GM12872 (cell line): Measurements from ENCODE around the gene FER1L5.

Experiments
- TF ChIP-seq, protein P1 (sequence below): IDR thresholded peaks from 3 replicates; pipeline ENCODE4 v1.5.1; 2011; ENCODE audit warnings: low read depth, mild to moderate bottlenecking, low read length, moderate library complexity; ENCODE audit not compliant: insufficient read depth

FER1L5 gene

DNA sequence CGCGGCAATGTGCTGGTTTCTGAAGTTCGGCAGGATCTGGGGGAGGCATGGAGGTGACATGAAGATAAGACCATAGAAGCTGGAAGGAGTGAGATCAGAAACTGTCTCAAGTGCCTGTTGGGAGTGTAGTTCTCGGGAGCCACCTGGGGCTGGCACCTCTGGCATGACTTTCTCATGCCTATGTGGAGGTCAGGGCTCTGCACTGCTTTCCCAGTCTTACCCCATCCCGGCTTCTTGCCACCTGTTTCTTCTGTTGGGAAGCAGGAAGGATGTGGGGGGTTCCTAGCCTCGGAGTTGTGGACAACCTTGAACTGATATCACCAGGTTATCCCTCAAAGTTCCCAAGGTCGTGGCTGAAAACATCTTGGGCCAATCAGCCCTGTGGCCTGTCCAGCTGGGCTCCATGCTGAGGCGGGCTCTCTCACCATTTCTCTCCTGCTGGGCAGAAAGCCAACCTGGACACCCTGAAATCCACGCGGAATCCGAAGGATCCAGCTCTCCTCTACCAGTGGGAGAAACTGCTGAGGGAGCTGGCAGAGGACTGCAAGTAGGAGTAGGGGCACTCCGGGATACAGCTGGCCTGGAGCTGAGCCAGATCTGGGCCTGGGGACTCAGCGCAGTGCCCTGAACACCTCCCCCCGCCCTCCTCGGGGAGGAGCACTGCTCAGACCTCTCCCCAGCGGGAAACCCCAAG lies 42.5 kb downstream of the FER1L5 start:
- TF ChIP-seq, protein P1, sequence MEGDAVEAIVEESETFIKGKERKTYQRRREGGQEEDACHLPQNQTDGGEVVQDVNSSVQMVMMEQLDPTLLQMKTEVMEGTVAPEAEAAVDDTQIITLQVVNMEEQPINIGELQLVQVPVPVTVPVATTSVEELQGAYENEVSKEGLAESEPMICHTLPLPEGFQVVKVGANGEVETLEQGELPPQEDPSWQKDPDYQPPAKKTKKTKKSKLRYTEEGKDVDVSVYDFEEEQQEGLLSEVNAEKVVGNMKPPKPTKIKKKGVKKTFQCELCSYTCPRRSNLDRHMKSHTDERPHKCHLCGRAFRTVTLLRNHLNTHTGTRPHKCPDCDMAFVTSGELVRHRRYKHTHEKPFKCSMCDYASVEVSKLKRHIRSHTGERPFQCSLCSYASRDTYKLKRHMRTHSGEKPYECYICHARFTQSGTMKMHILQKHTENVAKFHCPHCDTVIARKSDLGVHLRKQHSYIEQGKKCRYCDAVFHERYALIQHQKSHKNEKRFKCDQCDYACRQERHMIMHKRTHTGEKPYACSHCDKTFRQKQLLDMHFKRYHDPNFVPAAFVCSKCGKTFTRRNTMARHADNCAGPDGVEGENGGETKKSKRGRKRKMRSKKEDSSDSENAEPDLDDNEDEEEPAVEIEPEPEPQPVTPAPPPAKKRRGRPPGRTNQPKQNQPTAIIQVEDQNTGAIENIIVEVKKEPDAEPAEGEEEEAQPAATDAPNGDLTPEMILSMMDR, result no peak

DNA sequence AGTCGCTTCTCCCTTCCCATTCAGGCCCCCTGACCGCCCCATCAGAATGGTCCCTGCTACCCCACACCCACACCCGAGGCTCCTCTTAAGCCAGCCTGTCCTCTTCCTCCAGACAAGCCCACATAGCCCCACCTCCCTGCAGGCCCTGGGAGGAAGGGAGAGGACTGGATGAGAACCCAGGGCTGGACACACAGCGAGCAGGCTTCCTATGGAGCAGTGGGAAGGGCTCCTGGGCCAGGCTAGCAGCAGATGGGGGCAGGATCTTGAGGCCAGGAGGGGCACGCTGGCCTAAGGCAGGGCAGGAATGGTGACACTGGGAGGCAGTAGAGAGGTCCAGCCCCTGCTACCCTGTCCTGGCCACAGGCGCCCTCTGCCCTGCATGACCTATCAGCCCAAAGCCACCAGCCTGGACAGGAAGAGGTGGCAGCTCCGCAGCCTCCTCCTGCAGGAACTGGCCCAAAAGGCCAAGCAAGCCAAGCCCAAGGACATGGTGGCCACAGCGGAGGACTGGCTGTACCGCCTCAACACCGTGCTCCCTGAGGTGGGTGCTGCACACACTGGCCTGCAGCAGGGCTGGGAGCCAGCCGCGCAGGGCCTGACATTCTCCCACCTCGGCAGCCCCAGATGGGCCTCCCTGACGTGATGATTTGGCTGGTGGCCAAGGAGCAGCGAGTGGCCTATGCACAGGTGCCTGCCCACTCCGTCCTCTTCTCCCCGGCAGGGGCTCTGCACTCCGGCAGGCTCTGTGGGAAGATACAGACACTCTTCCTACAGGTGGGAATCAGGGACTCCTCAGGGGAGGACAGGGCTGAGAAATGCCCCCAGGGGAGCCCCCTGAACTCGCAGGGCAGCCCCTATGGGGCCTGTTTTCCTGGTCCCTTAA lies 43.3 kb downstream of the FER1L5 start:
- TF ChIP-seq, protein P1, result no peak

DNA sequence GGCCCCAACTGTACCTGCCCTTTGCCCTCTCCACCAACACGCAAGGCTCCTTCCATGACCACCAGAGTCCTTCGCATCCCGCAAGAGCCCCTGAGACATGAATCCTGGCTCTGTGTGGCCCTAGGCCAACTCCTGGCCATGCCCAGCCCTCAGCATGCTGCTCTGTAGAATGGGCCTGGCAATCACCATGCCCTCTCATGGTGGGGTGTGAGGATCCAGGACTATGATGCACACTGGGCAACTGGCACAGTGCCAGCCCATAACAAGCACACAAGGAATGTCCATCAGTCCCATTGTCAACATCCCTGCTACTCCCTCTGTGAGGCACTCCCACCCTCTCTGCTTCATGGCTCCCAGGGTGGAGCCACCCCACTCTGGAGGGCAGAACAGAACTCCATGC lies 44.7 kb downstream of the FER1L5 start:
- TF ChIP-seq, protein P1, result no peak

DNA sequence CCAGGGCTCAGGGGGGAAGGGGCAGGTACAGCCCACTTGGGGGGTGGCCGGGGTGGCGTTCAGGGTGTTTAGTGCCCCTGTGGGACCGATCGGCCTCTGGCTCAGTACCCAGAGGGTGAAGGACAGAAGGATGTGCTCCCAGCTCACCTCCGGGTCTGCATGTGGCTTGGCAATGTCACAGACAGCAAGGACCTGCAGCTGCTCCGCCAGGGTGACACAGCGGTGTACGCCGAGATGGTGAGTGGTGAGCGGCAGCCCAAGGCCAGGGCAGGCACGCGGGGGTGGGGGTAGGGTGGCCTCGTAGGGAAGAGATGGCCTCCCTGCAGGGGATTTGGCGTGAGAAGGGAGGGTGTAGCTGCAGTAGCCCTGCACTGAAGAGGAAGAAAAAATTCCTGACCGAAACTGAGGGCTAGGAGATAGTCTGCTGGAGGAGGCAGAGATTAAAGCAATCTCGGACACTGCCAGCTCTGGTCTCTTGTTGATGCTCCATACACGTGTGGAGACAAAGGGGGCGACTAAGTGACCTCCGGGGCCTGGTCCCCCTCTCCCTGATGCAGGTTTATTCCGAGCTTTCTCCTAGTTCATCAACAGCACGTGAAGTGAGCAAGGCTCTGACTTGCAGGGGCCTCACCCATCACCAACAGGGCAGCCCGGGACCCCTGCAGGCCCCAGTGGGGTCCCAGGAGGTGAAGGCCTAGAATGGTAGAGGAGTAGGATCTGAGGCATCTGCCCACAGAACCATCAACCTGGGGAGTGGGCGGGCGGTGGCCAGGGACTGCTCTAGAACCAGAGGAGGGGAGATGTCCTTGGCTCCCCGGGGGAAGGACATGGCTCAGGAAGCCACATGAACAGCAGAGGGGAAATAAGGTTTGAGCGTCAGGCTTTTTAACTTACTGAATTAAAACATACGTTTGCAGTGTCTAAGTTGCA lies 45.4 kb downstream of the FER1L5 start:
- TF ChIP-seq, protein P1, result no peak

- TF ChIP-seq, protein P1, result no peak
These were observed 46.3 kb downstream of the FER1L5 start for GRCh38 chr2:96688649-96689430.

DNA sequence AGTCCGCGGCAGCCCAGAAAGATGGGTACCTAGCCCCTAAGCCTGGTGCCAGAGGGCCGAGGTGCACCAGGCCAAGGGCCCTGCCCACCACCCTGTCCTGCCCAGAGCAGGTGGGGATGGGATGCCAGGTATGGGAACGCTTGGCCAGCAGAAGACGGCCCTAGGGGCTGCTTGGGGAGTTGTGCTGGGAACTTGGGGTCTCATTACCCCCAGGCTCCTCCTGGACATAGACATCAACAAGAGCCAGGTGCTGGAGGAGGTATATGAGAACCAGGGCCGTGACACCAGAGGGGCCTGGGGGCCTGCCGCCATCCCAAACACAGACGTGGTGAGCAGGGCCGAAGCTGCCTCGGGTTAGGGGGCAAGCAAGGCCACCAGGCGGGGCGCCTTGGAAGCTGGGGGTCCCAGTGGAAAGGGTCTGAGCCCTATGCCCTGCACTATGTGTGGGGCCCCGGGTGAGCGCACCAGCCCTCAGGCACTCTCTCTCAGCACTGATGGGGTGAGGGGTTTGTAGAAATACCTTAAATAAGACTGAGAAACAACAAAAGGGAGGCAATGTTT lies 46.9 kb downstream of the FER1L5 start:
- TF ChIP-seq, protein P1, result no peak
